ENCODE results near the gene NUCB1. TPM values are rescaled to one million over a fixed set of nuclear protein-coding genes. Genes with fewer than 3 reads are reported as not detected.

NUCB1 gene
- total and polyA plus RNA-seq, 9 of the 15 experiments (the other 6 are each of a cell fraction or from before 2014, with no cell fraction given), result 3.1 to 153 (median 71.7) TPM

- TF ChIP-seq RAD51 (IDR thresholded peaks at IDR 0.05; ENCODE audit: borderline replicate concordance, low read depth) (peak; percentile 77), ELK1 (CRISPR knock-in tag; IDR thresholded peaks at IDR 0.05) (no peak), FOXK1 (CRISPR knock-in tag; IDR thresholded peaks at IDR 0.05; ENCODE audit: borderline replicate concordance) (peak; percentile 91; the same call in 1 of the 2 replicates), POU5F1 (IDR thresholded peaks at IDR 0.05; ENCODE audit: borderline replicate concordance, low read depth, low read length, partially characterized antibody) (no peak), MEIS2 (IDR thresholded peaks at IDR 0.05; ENCODE audit: partially characterized antibody) (no peak), RAD21 (CRISPR knock-in tag; conservative IDR thresholded peaks at IDR 0.05 in 1 of 2, IDR thresholded peaks at IDR 0.05 in 1 of 2) (no peak), PHF20 (IDR thresholded peaks at IDR 0.05; ENCODE audit: partially characterized antibody) (no peak), RBFOX2 (IDR thresholded peaks at IDR 0.05; ENCODE audit: low read depth, low read length) (peak; percentile 78), ZNF197 (CRISPR knock-in tag; IDR thresholded peaks at IDR 0.05; ENCODE audit: low read depth) (peak; percentile 60; the same call in 1 of the 2 replicates), MEF2A (IDR thresholded peaks at IDR 0.05; ENCODE audit: control insufficient read depth, low read depth, low read length) (no peak), CSDE1 (IDR thresholded peaks at IDR 0.05) (no peak), HLTF (IDR thresholded peaks at IDR 0.05) (no peak), YBX1 (IDR thresholded peaks at IDR 0.05) (no peak), POLR2H (tag; IDR thresholded peaks at IDR 0.05; ENCODE audit: low read depth) (peak; percentile 82), ZKSCAN1 (IDR thresholded peaks at IDR 0.05; ENCODE audit: low read depth, low read length) (no peak), KAT2B (IDR thresholded peaks at IDR 0.05; ENCODE audit: low read depth, low read length) (no peak), ZNF695 (CRISPR knock-in tag; IDR thresholded peaks at IDR 0.05) (peak; percentile 50; the same call in 1 of the 2 replicates), PYGO2 (tag; IDR thresholded peaks at IDR 0.05) (no peak)
- TF ChIP-seq, protein P1, sequence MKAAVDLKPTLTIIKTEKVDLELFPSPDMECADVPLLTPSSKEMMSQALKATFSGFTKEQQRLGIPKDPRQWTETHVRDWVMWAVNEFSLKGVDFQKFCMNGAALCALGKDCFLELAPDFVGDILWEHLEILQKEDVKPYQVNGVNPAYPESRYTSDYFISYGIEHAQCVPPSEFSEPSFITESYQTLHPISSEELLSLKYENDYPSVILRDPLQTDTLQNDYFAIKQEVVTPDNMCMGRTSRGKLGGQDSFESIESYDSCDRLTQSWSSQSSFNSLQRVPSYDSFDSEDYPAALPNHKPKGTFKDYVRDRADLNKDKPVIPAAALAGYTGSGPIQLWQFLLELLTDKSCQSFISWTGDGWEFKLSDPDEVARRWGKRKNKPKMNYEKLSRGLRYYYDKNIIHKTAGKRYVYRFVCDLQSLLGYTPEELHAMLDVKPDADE (conservative IDR thresholded peaks at IDR 0.05; ENCODE audit: control insufficient read depth, low read depth, low read length), result no peak; the same call in 1 of the 2 replicates
- TF ChIP-seq, protein P2, sequence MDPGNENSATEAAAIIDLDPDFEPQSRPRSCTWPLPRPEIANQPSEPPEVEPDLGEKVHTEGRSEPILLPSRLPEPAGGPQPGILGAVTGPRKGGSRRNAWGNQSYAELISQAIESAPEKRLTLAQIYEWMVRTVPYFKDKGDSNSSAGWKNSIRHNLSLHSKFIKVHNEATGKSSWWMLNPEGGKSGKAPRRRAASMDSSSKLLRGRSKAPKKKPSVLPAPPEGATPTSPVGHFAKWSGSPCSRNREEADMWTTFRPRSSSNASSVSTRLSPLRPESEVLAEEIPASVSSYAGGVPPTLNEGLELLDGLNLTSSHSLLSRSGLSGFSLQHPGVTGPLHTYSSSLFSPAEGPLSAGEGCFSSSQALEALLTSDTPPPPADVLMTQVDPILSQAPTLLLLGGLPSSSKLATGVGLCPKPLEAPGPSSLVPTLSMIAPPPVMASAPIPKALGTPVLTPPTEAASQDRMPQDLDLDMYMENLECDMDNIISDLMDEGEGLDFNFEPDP (CRISPR knock-in tag; IDR thresholded peaks at IDR 0.05), result peak; percentile 82
Observed at GRCh38 chr19:48967346-48968178, 67.5 kb downstream of the NUCB1 start (continued).
